ENCODE measurements around the gene GFI1B. TPM values are rescaled to one million over a fixed set of nuclear protein-coding genes. Genes with fewer than 3 reads are reported as not detected.

GFI1B gene
- total and polyA plus RNA-seq, 2 of the 4 experiments (the other 2 are of a cell fraction): 0.02 TPM; not detected in 1

DNA sequence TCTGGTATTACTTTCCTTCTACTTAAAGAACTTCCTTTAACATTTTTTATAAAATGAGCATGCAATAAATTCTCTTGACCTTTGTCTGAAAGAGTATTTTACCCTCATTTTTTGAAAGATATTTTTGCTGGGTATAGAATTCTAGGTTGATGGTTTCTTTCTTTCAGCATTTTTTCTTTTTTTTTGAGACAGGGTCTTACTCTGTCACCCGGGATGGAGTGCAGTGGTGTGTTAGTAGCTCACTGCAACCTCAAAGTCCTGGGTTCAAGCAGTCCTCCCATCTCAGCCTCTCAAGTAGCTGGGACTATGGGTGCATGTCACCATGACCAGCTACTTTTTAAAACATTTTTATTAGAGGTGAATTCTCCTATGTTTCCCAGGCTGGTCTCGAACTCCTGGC, 23.4 kb upstream of the GFI1B start:
- in situ Hi-C loops (cut with MboI; ENCODE audit: low sequenced_read_pairs): no loop called here
- Histone ChIP-seq H3K23ac (ENCODE audit: low read depth, low read length) (no peak overlapping the region), H4K5ac (ENCODE audit: low read depth, low read length) (no peak overlapping the region), H2BK20ac (ENCODE audit: low read depth, low read length) (no peak overlapping the region), H3K79me1 (ENCODE audit: low read depth in 1 of 2, low read length in 2 of 2) (no peaks in the 10 kb centered on the region), H2BK120ac (ENCODE audit: low read depth, low read length) (no peak overlapping the region), H3K27ac (ENCODE audit: insufficient read depth, low read length) (no peak overlapping the region), H3K18ac (ENCODE audit: low read depth, low read length) (no peak overlapping the region), H3K9me3 (ENCODE audit: control insufficient read depth, insufficient read depth, low read length) (peaks cover 10% of the 10 kb centered on the region), H3K14ac (replicated peaks; ENCODE audit: low read depth, low read length) (no peak overlapping the region), H2BK15ac (ENCODE audit: low read depth, low read length) (no peak overlapping the region), H3K4me2 (ENCODE audit: low read depth, low read length) (no peak overlapping the region), H2AK5ac (ENCODE audit: low read depth, low read length) (no peak overlapping the region), H3K56ac (ENCODE audit: extremely low read depth, insufficient read depth, low read length) (no peak overlapping the region), H3K9me1 (ENCODE audit: insufficient read depth, low read length) (no peaks in the 10 kb centered on the region), H4K91ac (ENCODE audit: insufficient read depth, low read depth, low read length) (no peak overlapping the region), H3K27me3 (ENCODE audit: control insufficient read depth, insufficient read depth, low read length) (peaks cover 5% of the 10 kb centered on the region; the same call in 1 of the 2 replicates), H3K4me1 (ENCODE audit: control insufficient read depth, insufficient read depth, low read length) (no peaks in the 10 kb centered on the region), H2AK9ac (replicated peaks; ENCODE audit: low read depth, low read length, poor library complexity) (no peak overlapping the region), H2BK5ac (ENCODE audit: low read depth, low read length, poor library complexity, severe bottlenecking) (no peak overlapping the region), H3K4ac (ENCODE audit: low read depth, low read length) (no peak overlapping the region), H2AFZ (replicated peaks; ENCODE audit: low read length, poor library complexity) (no peak overlapping the region), H4K20me1 (ENCODE audit: insufficient read depth, low read length) (no peaks in the 10 kb centered on the region), H3K9ac (ENCODE audit: low read depth, low read length) (no peak overlapping the region), H4K8ac (ENCODE audit: low read depth in 2 of 2, low read length in 2 of 2) (no peak overlapping the region), H3K36me3 (ENCODE audit: control insufficient read depth, insufficient read depth, low read length) (no peaks in the 10 kb centered on the region), H3K4me3 (ENCODE audit: insufficient read depth, low read depth, low read length) (no peak overlapping the region)
- dilution Hi-C loops (cut with HindIII; ENCODE audit: low sequenced_read_pairs, unreplicated experiment): no loop called here
- no peak for DNase-seq
- no TSS peak for BruUV-seq (replicated peaks)
- POLR2A ChIA-PET (ENCODE audit: unreplicated experiment): interaction anchor here (0.6 kb wide), 1 partner anchor 39 kb away, joined by 3 read pairs; no protein-coding TSS in a partner anchor
- no peak for ATAC-seq (ENCODE audit: low read depth)
- intact Hi-C loops (cut with micrococcal nuclease): no loop called here
- no CpG with 5 or more reads among the region's 2 CpGs for WGBS, 2 experiments (ENCODE audit: extremely low coverage in 2 of 2, insufficient read length in 1 of 2)
- CTCF ChIA-PET: no interaction called here
- TF ChIP-seq MAZ (IDR thresholded peaks at IDR 0.05; ENCODE audit: borderline replicate concordance, low read depth, low read length): no peak

Data from IMR-90 (cell line).